Esophagus muscularis mucosa (tissue), 4 donors: ENCODE data around the gene AGK. TPM values are rescaled to one million over a fixed set of nuclear protein-coding genes. Genes with fewer than 3 reads are reported as not detected.

ENCODE experiments used
- DNase-seq: peaks from one replicate; pipeline ENCODE4 v3.0.0-alpha.2; 2017; ENCODE audit errors: extremely low spot score
- H3K27ac ChIP-seq, 4 donors: fragments of 200-600 bp; sonication (generic); replicated peaks in 1 of 4; 1 replicate in 3 of 4; 2 replicates in 1 of 4; pipeline ENCODE4 v1.5.1; 2016 to 2019; ENCODE audit warnings: mild to moderate bottlenecking in 1 of 4
- H3K27me3 ChIP-seq, 4 donors: fragments of 200-600 bp; sonication (generic); one replicate each; pipeline versions ENCODE4 v1.5.1 to v1.6.0; 2016 to 2019
- H3K36me3 ChIP-seq, 4 donors: fragments of 200-600 bp; sonication (generic); one replicate each; pipeline ENCODE4 v1.5.1; 2016 to 2019
- H3K4me1 ChIP-seq, 4 donors: fragments of 200-600 bp; sonication (generic); one replicate each; pipeline ENCODE4 v1.5.1; 2016 to 2019
- H3K4me3 ChIP-seq, 4 donors: fragments of 200-600 bp; sonication (generic); 1 replicate in 2 of 4; 2 replicates in 2 of 4; pipeline ENCODE4 v1.5.1; 2016 to 2019; ENCODE audit warnings: mild to moderate bottlenecking in 4 of 4, moderate library complexity in 1 of 4
- H3K9me3 ChIP-seq, 4 donors: fragments of 200-600 bp; sonication (generic); 1 replicate in 3 of 4; 2 replicates in 1 of 4; pipeline ENCODE4 v1.5.1; 2016 to 2019
- EP300 ChIP-seq: sonication (generic); formaldehyde crosslinking; IDR thresholded peaks from one replicate; pipeline ENCODE4 v1.6.1; 2017; ENCODE audit warnings: antibody characterized with exemption
- POLR2A ChIP-seq: fragments of 450-650 bp; IDR thresholded peaks from one replicate; pipeline ENCODE4 v1.6.1; 2017; ENCODE audit warnings: antibody characterized with exemption, moderate library complexity, mild to moderate bottlenecking, low read depth
- POLR2AphosphoS5 ChIP-seq, 2 donors: sonication (generic); formaldehyde crosslinking; IDR thresholded peaks; one replicate each; pipeline ENCODE4 v1.6.1; 2017; ENCODE audit warnings: antibody characterized with exemption in 2 of 2
- WGBS: methylation state at CpG from one replicate; pipeline ENCODE4 v1.1.5; 2018; 5-methylcytosine and 5-hydroxymethylcytosine counted together
- intact Hi-C: fragments of 100-400 bp; cut with DNase I; formaldehyde crosslinking; loops from one replicate; pipeline ENCODE4 v1.15.1; 2023
- total RNA-seq, 4 donors: library from RNA; depleted of rRNA; stranded (reverse); fragments of >200 nt; gene quantifications; one replicate each; pipeline versions ENCODE4 v1.1.0 to v1.2.1, GENCODE V29; 2016
- TF ChIP-seq, protein P1 (sequence below), 3 experiments: fragments of 200-600 bp in 2 of 3; fragments of 450-650 bp in 1 of 3; sonication (generic) in 2 of 3; IDR thresholded peaks; one replicate each; pipeline ENCODE4 v1.5.1; 2017 to 2019; ENCODE audit warnings: antibody characterized with exemption in 3 of 3, mild to moderate bottlenecking in 2 of 3, moderate library complexity in 1 of 3

The AGK gene
- total RNA-seq, 4 donors from 2014 or later, result 17.9 to 23.4 (median 19.2) TPM

DNA sequence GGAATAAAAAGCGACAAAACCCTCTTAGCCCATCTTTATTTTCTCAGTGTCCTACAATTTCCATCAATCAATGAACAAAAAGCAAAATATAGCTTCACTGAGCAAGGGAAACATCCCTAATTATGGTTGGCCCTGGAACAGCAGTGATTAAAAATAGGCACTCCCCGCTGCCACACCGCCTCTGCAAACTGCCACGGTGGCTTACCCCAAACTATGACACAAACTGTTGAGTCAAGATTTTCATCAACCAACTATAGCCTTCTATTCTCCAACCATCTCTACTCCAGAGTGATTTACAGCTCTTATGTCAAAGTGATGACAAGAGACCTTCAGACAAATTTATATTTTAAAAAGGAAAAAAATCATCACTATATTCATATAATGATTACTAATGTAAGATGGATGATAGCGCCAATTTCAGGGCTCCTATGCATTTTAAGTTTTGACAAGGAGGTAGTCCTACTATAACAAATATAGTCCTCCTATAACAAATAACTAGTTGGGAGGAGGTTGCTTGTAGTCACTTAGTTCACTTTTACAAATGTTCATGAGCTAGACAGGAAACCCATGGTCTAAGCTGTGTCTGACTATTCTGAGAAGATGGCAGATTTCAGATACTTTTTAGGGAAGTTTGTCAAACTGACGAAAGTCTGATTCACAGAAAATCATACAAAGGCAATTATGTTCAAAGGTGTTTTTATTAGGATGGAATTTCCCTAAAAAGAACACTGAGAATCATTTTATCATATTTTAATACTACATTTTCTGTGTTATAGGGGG lies 124.4 kb downstream of the AGK start:
- intact Hi-C loops, result no loop called here
- no peak for DNase-seq
- TF ChIP-seq, protein P1, sequence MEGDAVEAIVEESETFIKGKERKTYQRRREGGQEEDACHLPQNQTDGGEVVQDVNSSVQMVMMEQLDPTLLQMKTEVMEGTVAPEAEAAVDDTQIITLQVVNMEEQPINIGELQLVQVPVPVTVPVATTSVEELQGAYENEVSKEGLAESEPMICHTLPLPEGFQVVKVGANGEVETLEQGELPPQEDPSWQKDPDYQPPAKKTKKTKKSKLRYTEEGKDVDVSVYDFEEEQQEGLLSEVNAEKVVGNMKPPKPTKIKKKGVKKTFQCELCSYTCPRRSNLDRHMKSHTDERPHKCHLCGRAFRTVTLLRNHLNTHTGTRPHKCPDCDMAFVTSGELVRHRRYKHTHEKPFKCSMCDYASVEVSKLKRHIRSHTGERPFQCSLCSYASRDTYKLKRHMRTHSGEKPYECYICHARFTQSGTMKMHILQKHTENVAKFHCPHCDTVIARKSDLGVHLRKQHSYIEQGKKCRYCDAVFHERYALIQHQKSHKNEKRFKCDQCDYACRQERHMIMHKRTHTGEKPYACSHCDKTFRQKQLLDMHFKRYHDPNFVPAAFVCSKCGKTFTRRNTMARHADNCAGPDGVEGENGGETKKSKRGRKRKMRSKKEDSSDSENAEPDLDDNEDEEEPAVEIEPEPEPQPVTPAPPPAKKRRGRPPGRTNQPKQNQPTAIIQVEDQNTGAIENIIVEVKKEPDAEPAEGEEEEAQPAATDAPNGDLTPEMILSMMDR (IDR thresholded peaks at IDR 0.05), result no peak
- TF ChIP-seq POLR2AphosphoS5 (IDR thresholded peaks at IDR 0.05), result no peak
- TF ChIP-seq EP300, result no peak
- TF ChIP-seq POLR2A, result no peak
- peaks cover 0 to 60% (median 29%) of the 10 kb centered on the region in 4 donors for H3K36me3 ChIP-seq
- H3K27ac ChIP-seq, result no peak overlapping the region
- WGBS, result 80% methylated on average over 6 of the region's 6 CpGs
- no peak overlapping the region for H3K4me3 ChIP-seq
- no peaks in the 10 kb centered on the region for H3K27me3 ChIP-seq
- H3K9me3 ChIP-seq, result no peaks in the 10 kb centered on the region
- H3K4me1 ChIP-seq, result peaks cover 0 to 8% (median 2%) of the 10 kb centered on the region in 4 donors

DNA sequence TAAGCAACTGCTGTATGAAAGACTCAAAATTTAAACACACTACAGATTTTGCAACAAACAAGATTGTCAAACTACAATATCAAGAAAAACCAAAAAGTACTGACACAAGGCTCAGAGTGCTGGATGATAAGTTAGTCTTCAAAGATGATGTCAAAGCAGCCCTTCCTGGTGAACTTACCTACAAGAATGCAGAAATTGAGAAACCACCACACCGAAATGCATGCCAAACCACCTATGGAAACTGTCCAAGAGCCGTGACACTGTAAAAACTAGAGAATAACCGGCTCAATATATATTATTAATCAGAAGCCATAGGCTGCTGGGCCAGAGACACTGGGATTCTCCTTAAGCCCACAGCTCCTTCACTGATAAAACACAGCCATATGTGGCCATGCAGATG lies 125.4 kb downstream of the AGK start:
- DNase-seq, result no peak
- Histone ChIP-seq H3K36me3 (peaks cover 0 to 61% (median 27%) of the 10 kb centered on the region in 4 donors), H3K27me3 (no peaks in the 10 kb centered on the region), H3K27ac (no peak overlapping the region), H3K9me3 (no peaks in the 10 kb centered on the region), H3K4me1 (peaks cover 0 to 8% (median 2%) of the 10 kb centered on the region in 4 donors), H3K4me3 (no peak overlapping the region)
- intact Hi-C loops, result no loop called here
- no peak for TF ChIP-seq POLR2AphosphoS5 (IDR thresholded peaks at IDR 0.05)
- TF ChIP-seq POLR2A, result no peak
- TF ChIP-seq, protein P1 (IDR thresholded peaks at IDR 0.05), result no peak
- no peak for TF ChIP-seq EP300
- 96% methylated on average over 3 of the region's 3 CpGs for WGBS

DNA sequence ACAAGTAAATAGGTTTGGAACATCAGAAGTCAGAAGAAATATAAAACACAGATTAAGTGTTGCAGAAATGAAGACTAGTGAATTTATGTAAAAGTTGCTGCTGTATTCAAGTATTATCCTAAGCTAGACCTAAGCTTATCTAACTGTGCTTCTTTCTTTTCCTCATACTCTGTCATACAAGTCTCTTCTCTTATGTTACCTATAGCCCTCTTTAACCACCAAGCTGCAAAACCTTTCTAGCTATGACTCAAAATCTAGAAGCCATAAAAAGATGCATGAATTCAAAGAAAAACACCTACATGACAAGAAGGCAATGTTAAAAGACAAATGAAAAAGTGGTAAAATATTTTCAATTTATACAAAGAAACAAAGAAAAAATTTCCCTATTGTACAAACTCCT lies 127.8 kb downstream of the AGK start:
- TF ChIP-seq, protein P1 (IDR thresholded peaks at IDR 0.05), result no peak
- TF ChIP-seq EP300, result no peak
- no peak for TF ChIP-seq POLR2AphosphoS5 (IDR thresholded peaks at IDR 0.05)
- no peak for TF ChIP-seq POLR2A
- H3K4me1 ChIP-seq, result peaks cover 0 to 8% (median 2%) of the 10 kb centered on the region in 4 donors
- H3K9me3 ChIP-seq, result no peaks in the 10 kb centered on the region
- peaks cover 0 to 67% (median 28%) of the 10 kb centered on the region in 4 donors for H3K36me3 ChIP-seq
- no peaks in the 10 kb centered on the region for H3K27me3 ChIP-seq
- H3K4me3 ChIP-seq, result no peak overlapping the region
- no peak overlapping the region for H3K27ac ChIP-seq
- DNase-seq, result no peak
- intact Hi-C loops, result no loop called here

DNA sequence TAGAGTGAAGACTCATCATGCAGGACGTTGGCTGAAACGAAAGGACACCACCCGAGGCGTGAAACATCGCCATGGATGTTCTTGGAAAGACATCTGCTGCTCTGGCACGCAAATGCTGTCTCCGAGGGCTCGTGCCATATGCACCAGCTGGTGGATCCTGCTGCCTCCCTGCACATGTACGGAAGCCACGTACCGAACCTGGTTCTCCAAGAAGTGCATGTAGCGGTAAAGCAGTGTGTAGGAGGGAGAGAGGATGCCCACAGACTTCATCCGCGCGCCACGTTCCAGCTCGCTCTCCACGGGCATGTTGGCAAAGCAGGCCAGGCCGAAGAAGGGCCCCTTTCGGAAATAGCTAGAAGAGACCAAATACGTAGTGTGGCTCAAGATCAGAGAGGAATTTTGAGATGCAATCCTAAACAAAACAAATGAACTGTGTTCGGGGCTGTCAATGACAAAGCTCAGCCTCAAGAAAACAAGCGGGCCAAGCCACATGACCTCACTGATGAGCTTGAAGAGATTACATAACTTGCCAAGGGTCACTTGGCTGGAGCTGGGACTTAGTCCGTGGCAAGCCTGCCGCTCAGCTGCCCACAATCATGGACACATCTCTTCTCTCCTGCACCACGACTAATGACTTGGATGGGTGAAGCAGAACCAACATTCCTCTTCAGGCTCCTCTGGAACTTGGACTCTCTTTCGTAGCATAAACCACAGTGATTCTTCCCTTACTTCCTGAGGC lies 134.2 kb downstream of the AGK start:
- Histone ChIP-seq H3K4me3 (no peak overlapping the region), H3K9me3 (no peaks in the 10 kb centered on the region), H3K4me1 (peaks cover 0 to 5% (median 0%) of the 10 kb centered on the region in 4 donors), H3K36me3 (peaks cover 9 to 55% (median 37%) of the 10 kb centered on the region in 4 donors), H3K27me3 (no peaks in the 10 kb centered on the region), H3K27ac (no peak overlapping the region)
- 93% methylated on average over 27 of the region's 27 CpGs for WGBS
- TF ChIP-seq POLR2A (no peak), EP300 (no peak), POLR2AphosphoS5 (IDR thresholded peaks at IDR 0.05) (no peak)
- intact Hi-C loops, result no loop called here
- DNase-seq, result no peak

DNA sequence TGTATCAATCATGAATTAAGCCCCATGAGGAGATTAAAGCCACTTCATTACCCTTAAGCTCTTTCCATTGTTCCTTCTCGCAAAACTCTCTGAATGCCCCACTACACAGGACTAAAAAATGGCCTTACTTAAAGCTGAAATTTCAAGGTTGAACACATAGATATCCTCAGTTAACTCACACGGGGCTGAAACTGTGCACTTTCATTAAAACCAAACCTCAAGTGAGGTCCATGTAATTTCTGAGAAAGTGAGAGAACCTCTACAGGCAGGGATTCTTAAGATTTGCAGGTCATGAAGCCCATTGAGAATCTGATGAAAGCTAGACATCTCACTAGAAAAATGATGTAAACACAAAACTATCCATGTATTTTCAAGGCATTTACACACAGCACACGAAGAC lies 134.9 kb downstream of the AGK start:
- H3K4me1 ChIP-seq, result peaks cover 0 to 5% (median 0%) of the 10 kb centered on the region in 4 donors
- intact Hi-C loops, result no loop called here

More for the DNA sequence above, 134.9 kb downstream of the AGK start:
- peaks cover 9 to 49% (median 34%) of the 10 kb centered on the region in 4 donors for H3K36me3 ChIP-seq
- 88% methylated on average over 3 of the region's 3 CpGs for WGBS
- H3K27me3 ChIP-seq, result no peaks in the 10 kb centered on the region
- TF ChIP-seq, protein P1 (IDR thresholded peaks at IDR 0.05), result no peak
- TF ChIP-seq POLR2A (no peak), POLR2AphosphoS5 (IDR thresholded peaks at IDR 0.05) (no peak), EP300 (no peak)
- no peak overlapping the region for H3K4me3 ChIP-seq
- no peak overlapping the region for H3K27ac ChIP-seq
- no peak for DNase-seq
- H3K9me3 ChIP-seq, result no peaks in the 10 kb centered on the region
